ENCODE measurements around the gene NDRG4. TPM values are rescaled to one million over a fixed set of nuclear protein-coding genes. Genes with fewer than 3 reads are reported as not detected.

Gene NDRG4
- total and polyA plus RNA-seq, 2 experiments from 2014 or later, result 8.6 to 8.7 TPM

GRCh38 chr16:58461640-58462039 lies 38.3 kb upstream of the NDRG4 start:
- H3K36me3 ChIP-seq (replicated peaks; ENCODE audit: insufficient read depth, low read depth), result no peaks in the 10 kb centered on the region

GRCh38 chr16:58462089-58462488 lies 37.9 kb upstream of the NDRG4 start:
- no peak overlapping the region for H2AFZ ChIP-seq
- no peaks in the 10 kb centered on the region for H3K9me3 ChIP-seq (ENCODE audit: low read depth)
- H3K9me2 ChIP-seq (replicated peaks; ENCODE audit: insufficient read depth), result no peaks in the 10 kb centered on the region
- H3K4me2 ChIP-seq, result no peak overlapping the region
- no peak overlapping the region for H3K27ac ChIP-seq
- no peak overlapping the region for H3K4me3 ChIP-seq
- H3K79me2 ChIP-seq, result no peaks in the 10 kb centered on the region
- TF ChIP-seq EZH2 (IDR thresholded peaks at IDR 0.05; ENCODE audit: borderline replicate concordance) (no peak), CTCF (IDR thresholded peaks at IDR 0.05; ENCODE audit: poor library complexity) (no peak), EZH2phosphoT487 (IDR thresholded peaks at IDR 0.05; ENCODE audit: low read depth, severe bottlenecking, unreplicated experiment) (no peak)
- 84% methylated on average over 4 of the region's 4 CpGs for WGBS (ENCODE audit: low lambda C conversion rate, missing lambda C conversion rate)
- H3K36me3 ChIP-seq (replicated peaks; ENCODE audit: insufficient read depth, low read depth), result no peaks in the 10 kb centered on the region
- no peaks in the 10 kb centered on the region for H4K20me1 ChIP-seq (ENCODE audit: insufficient read depth, poor library complexity, severe bottlenecking)
- no peak for DNase-seq (ENCODE audit: low spot score)
- H3K4me1 ChIP-seq (ENCODE audit: insufficient read depth), result peaks cover 12% of the 10 kb centered on the region
- H3K27me3 ChIP-seq, result peaks cover 63% of the 10 kb centered on the region

More at GRCh38 chr16:58461640-58462039, 38.3 kb upstream of the NDRG4 start:
- Histone ChIP-seq H3K4me2 (no peak overlapping the region), H3K4me1 (ENCODE audit: insufficient read depth) (peaks cover 12% of the 10 kb centered on the region), H3K79me2 (no peaks in the 10 kb centered on the region), H3K9me3 (ENCODE audit: low read depth) (no peaks in the 10 kb centered on the region), H3K9me2 (replicated peaks; ENCODE audit: insufficient read depth) (no peaks in the 10 kb centered on the region), H3K27ac (no peak overlapping the region), H4K20me1 (ENCODE audit: insufficient read depth, poor library complexity, severe bottlenecking) (no peaks in the 10 kb centered on the region), H3K27me3 (peaks cover 59% of the 10 kb centered on the region), H2AFZ (no peak overlapping the region), H3K4me3 (no peak overlapping the region)
- no peak for TF ChIP-seq CTCF (IDR thresholded peaks at IDR 0.05; ENCODE audit: poor library complexity)
- TF ChIP-seq EZH2 (IDR thresholded peaks at IDR 0.05; ENCODE audit: borderline replicate concordance), result no peak
- no peak for TF ChIP-seq EZH2phosphoT487 (IDR thresholded peaks at IDR 0.05; ENCODE audit: low read depth, severe bottlenecking, unreplicated experiment)
- DNase-seq (ENCODE audit: low spot score), result no peak
- WGBS (ENCODE audit: low lambda C conversion rate, missing lambda C conversion rate), result 94% methylated on average over 7 of the region's 7 CpGs

- H3K4me2 ChIP-seq, result no peak overlapping the region
- WGBS (ENCODE audit: low lambda C conversion rate, missing lambda C conversion rate), result 64% methylated on average over 15 of the region's 15 CpGs
- H3K9me2 ChIP-seq (replicated peaks; ENCODE audit: insufficient read depth), result no peaks in the 10 kb centered on the region
Measured at GRCh38 chr16:58462499-58462996, 37.4 kb upstream of the NDRG4 start.

GRCh38 chr16:58462997-58463941 lies 36.7 kb upstream of the NDRG4 start:
- Histone ChIP-seq H3K4me1 (ENCODE audit: insufficient read depth) (peaks cover 12% of the 10 kb centered on the region), H2AFZ (peak overlapping the region; percentile 45), H3K9me3 (ENCODE audit: low read depth) (no peaks in the 10 kb centered on the region), H3K79me2 (no peaks in the 10 kb centered on the region), H3K27me3 (peaks cover 74% of the 10 kb centered on the region), H3K9me2 (replicated peaks; ENCODE audit: insufficient read depth) (no peaks in the 10 kb centered on the region), H4K20me1 (ENCODE audit: insufficient read depth, poor library complexity, severe bottlenecking) (no peaks in the 10 kb centered on the region), H3K36me3 (replicated peaks; ENCODE audit: insufficient read depth, low read depth) (no peaks in the 10 kb centered on the region), H3K27ac (no peak overlapping the region), H3K4me3 (peak overlapping the region; percentile 36), H3K4me2 (peak overlapping the region; percentile 95)
- WGBS (ENCODE audit: low lambda C conversion rate, missing lambda C conversion rate), result 11% methylated on average over 18 of the region's 113 CpGs
- TF ChIP-seq EZH2 (IDR thresholded peaks at IDR 0.05; ENCODE audit: borderline replicate concordance), result no peak
- no peak for TF ChIP-seq EZH2phosphoT487 (IDR thresholded peaks at IDR 0.05; ENCODE audit: low read depth, severe bottlenecking, unreplicated experiment)
- TF ChIP-seq CTCF (IDR thresholded peaks at IDR 0.05; ENCODE audit: poor library complexity), result no peak
- DNase-seq (ENCODE audit: low spot score), result no peak

More at GRCh38 chr16:58462499-58462996, 37.4 kb upstream of the NDRG4 start:
- no peak for DNase-seq (ENCODE audit: low spot score)
- Histone ChIP-seq H3K79me2 (no peaks in the 10 kb centered on the region), H3K4me1 (ENCODE audit: insufficient read depth) (peaks cover 12% of the 10 kb centered on the region), H4K20me1 (ENCODE audit: insufficient read depth, poor library complexity, severe bottlenecking) (no peaks in the 10 kb centered on the region), H3K36me3 (replicated peaks; ENCODE audit: insufficient read depth, low read depth) (no peaks in the 10 kb centered on the region), H3K9me3 (ENCODE audit: low read depth) (no peaks in the 10 kb centered on the region), H3K4me3 (no peak overlapping the region), H3K27ac (no peak overlapping the region), H3K27me3 (peaks cover 67% of the 10 kb centered on the region), H2AFZ (no peak overlapping the region)
- no peak for TF ChIP-seq EZH2phosphoT487 (IDR thresholded peaks at IDR 0.05; ENCODE audit: low read depth, severe bottlenecking, unreplicated experiment)
- peak; percentile 30 for TF ChIP-seq EZH2 (IDR thresholded peaks at IDR 0.05; ENCODE audit: borderline replicate concordance)

Measured in hepatocyte (in vitro differentiated cells).